K562 (cell line): ENCODE data around the gene ARHGEF26. TPM values are rescaled to one million over a fixed set of nuclear protein-coding genes. Genes with fewer than 3 reads are reported as not detected.

Experiments used
- ATAC-seq: fragments of 200-7000 bp; cut with Tn5 transposase; 3 replicates; pipeline ENCODE4 v1.9.1; 2020; ENCODE audit warnings: moderate library complexity
- BruUV-seq: library from RNA; stranded (reverse); fragments of 400-500 nt; replicated peaks from 2 replicates; lab custom pipeline; 2021; lab: Mats Ljungman, UMichigan
- CTCF ChIA-PET: fragments of 300-600 bp; formaldehyde crosslinking; extraction: SDS; loops from one replicate; lab custom pipeline; 2021; ENCODE audit warnings: low intra/inter-chr PET ratio; lab: Yijun Ruan, JAX
- POLR2A ChIA-PET: fragments of 300-600, 350-650 bp; sonication (Branson Sonifier 250); formaldehyde crosslinking; extraction: SDS; loops from one replicate; lab custom pipeline; 2021; ENCODE audit warnings: antibody characterized with exemption, inconsistent platforms; lab: Yijun Ruan, JAX
- DNase-seq, 4 experiments: peaks; one replicate each; pipeline versions ENCODE4 v3.0.0 to v3.0.0-alpha.2; 2011 to 2018; ENCODE audit warnings: low spot score in 3 of 4, mixed read lengths in 3 of 4; ENCODE audit errors: extremely low read depth in 1 of 4
- FAIRE-seq: peaks from 2 replicates; lab custom pipeline; 2011; peaks lifted over from hg19 to GRCh38; lab: Jason Lieb, UNC
- H2AFZ ChIP-seq: 2 replicates; pipeline ENCODE4 v1.6.0; 2011; ENCODE audit warnings: low read depth, low read length, control low read depth, inconsistent platforms
- H3K27ac ChIP-seq: fragments of 200-600 bp; 3 replicates; pipeline ENCODE4 v1.8.0; 2011; ENCODE audit warnings: low read depth, mild to moderate bottlenecking, control low read depth, inconsistent platforms, low read length, moderate library complexity, mixed read lengths; ENCODE audit errors: extremely low read depth
- H3K27me3 ChIP-seq, 2 experiments: fragments of 300-600 bp in 1 of 2; 2 replicates in 1 of 2; 3 replicates in 1 of 2; pipeline versions ENCODE4 v1.6.0 to v1.8.0; 2011; ENCODE audit warnings: inconsistent platforms in 2 of 2, low read length in 2 of 2, mild to moderate bottlenecking in 1 of 2, mixed read lengths in 1 of 2, moderate library complexity in 1 of 2; ENCODE audit not compliant: control insufficient read depth in 2 of 2, insufficient read depth in 2 of 2
- H3K36me3 ChIP-seq: fragments of 300-600 bp; 3 replicates; pipeline ENCODE4 v1.8.0; 2011; ENCODE audit warnings: mild to moderate bottlenecking, low read length, inconsistent platforms; ENCODE audit not compliant: control insufficient read depth, insufficient read depth
- H3K4me1 ChIP-seq, 2 experiments: fragments of 200-600 bp in 1 of 2; replicated peaks in 1 of 2; 2 replicates in 1 of 2; 3 replicates in 1 of 2; pipeline versions ENCODE4 v1.5.1 to v1.8.0; 2011; ENCODE audit warnings: inconsistent platforms in 2 of 2, low read length in 2 of 2, mild to moderate bottlenecking in 1 of 2, mixed read lengths in 1 of 2, moderate library complexity in 1 of 2; ENCODE audit not compliant: control insufficient read depth in 2 of 2, insufficient read depth in 2 of 2
- H3K4me2 ChIP-seq: 2 replicates; pipeline ENCODE4 v1.6.1; 2011; ENCODE audit warnings: low read length, control low read depth, inconsistent platforms, mixed read lengths; ENCODE audit not compliant: insufficient read depth
- H3K4me3 ChIP-seq: fragments of 200-600 bp; sonication (generic), shearing (Covaris generic); 2 replicates; pipeline ENCODE4 v1.5.1; 2016; ENCODE audit warnings: control low read depth, inconsistent platforms
- H3K79me2 ChIP-seq: fragments of 200-600 bp; 3 replicates; pipeline ENCODE4 v1.8.0; 2011; ENCODE audit warnings: low read length, inconsistent platforms; ENCODE audit not compliant: control insufficient read depth, insufficient read depth
- H3K9ac ChIP-seq, 2 experiments: 2 replicates each; pipeline versions ENCODE4 v1.6.0 to v1.6.1; 2011; ENCODE audit warnings: low read depth in 2 of 2, low read length in 2 of 2, control low read depth in 1 of 2, inconsistent platforms in 1 of 2, mild to moderate bottlenecking in 1 of 2, mixed read lengths in 1 of 2; ENCODE audit not compliant: insufficient read depth in 1 of 2
- H3K9me1 ChIP-seq: one replicate; pipeline ENCODE4 v1.6.0; 2011; ENCODE audit warnings: inconsistent platforms, mild to moderate bottlenecking, low read length, moderate library complexity; ENCODE audit not compliant: control insufficient read depth, insufficient read depth
- H3K9me3 ChIP-seq: replicated peaks from 2 replicates; pipeline ENCODE4 v1.5.1; 2011; ENCODE audit warnings: low read depth, low read length, inconsistent platforms; ENCODE audit not compliant: control insufficient read depth, insufficient read depth
- H4K20me1 ChIP-seq: replicated peaks from 2 replicates; pipeline ENCODE4 v1.6.1; 2011; ENCODE audit warnings: low read length, inconsistent platforms, mixed read lengths; ENCODE audit not compliant: control insufficient read depth, insufficient read depth
- ARNT ChIP-seq, 2 experiments: fragments of 450-650 bp; IDR thresholded peaks; 2 replicates each; pipeline ENCODE4 v1.6.1; 2016; ENCODE audit warnings: mild to moderate bottlenecking in 1 of 2
- FOXJ2 ChIP-seq: fragments of 200-800 bp; sonication (Bioruptor generic); IDR thresholded peaks from 2 replicates; pipeline ENCODE4 v1.6.1; 2016; ENCODE audit warnings: missing genetic modification characterization, missing compliant biosample characterization
- KAT7 ChIP-seq: sonication (generic); formaldehyde crosslinking; IDR thresholded peaks from 2 replicates; pipeline ENCODE4 v1.8.0; 2022; ENCODE audit warnings: missing genetic modification reagents, mild to moderate bottlenecking, borderline replicate concordance
- NFE2 ChIP-seq: IDR thresholded peaks from 2 replicates; pipeline ENCODE4 v1.6.1; 2014; ENCODE audit warnings: antibody characterized with exemption, low read depth
- POLR2AphosphoS2 ChIP-seq: IDR thresholded peaks from 2 replicates; pipeline ENCODE4 v1.6.1; 2012; ENCODE audit warnings: low read length, improper control_type of control experiment
- ZNF583 ChIP-seq: fragments of 250-450 bp; sonication (Bioruptor Pico); IDR thresholded peaks from 2 replicates; pipeline ENCODE4 v1.4.0; 2020
- WGBS: fragments of 100-300 bp; shearing (Covaris generic); methylation state at CpG from one replicate; pipeline ENCODE4 v1.1.6; 2016; ENCODE audit warnings: low coverage, mixed read lengths; ENCODE audit not compliant: insufficient coverage; ENCODE audit errors: missing lambda C conversion rate; 5-methylcytosine and 5-hydroxymethylcytosine counted together
- in situ Hi-C: fragments of 300-500 bp; cut with MboI; formaldehyde crosslinking; loops from 4 replicates; pipeline ENCODE4 v1.15.0; 2018; ENCODE audit warnings: inconsistent platforms, mixed read lengths
- intact Hi-C: fragments of 100-400 bp; cut with micrococcal nuclease; formaldehyde crosslinking; loops from 2 replicates; pipeline ENCODE4 v1.14.2; 2022
- polyA plus RNA-seq, 8 experiments: library from polyadenylated mRNA; depleted of rRNA in 4 of 8; stranded (reverse) in 5 of 8; unstranded in 3 of 8; fragments of >200 nt; fragmentation: Nextera tagmentation in 2 of 8; fragmentation: Illumina TruSeq in 1 of 8; extraction: Ambion mirVana in 2 of 8; extraction: Trizol in 1 of 8; gene quantifications; 2 replicates each; pipeline versions ENCODE4 v1.2.1 to v1.2.3, GENCODE V29; 2011 to 2014; ENCODE audit warnings: inconsistent platforms in 1 of 8, missing spikeins in 1 of 8
- total RNA-seq, 7 experiments: library from RNA; depleted of rRNA in 6 of 7; stranded (reverse); fragments of >200 nt in 6 of 7; fragmentation: Illumina TruSeq in 2 of 7; extraction: Trizol in 2 of 7; gene quantifications; 2 replicates each; pipeline versions ENCODE4 v1.2.1 to v1.2.3, GENCODE V29; 2011 to 2021; ENCODE audit warnings: low replicate concordance in 1 of 7

The ARHGEF26 gene
- total and polyA plus RNA-seq, 9 of the 15 experiments (the other 6 are each of a cell fraction or from before 2014, with no cell fraction given), result 0.01 to 0.11 (median 0.04) TPM; not detected in 2

GRCh38 chr3:154227531-154227930 is 106.3 kb downstream of the ARHGEF26 start:
- no peak overlapping the region for H3K4me3 ChIP-seq
- no TSS peak for BruUV-seq
- no peaks in the 10 kb centered on the region for H4K20me1 ChIP-seq
- WGBS, result 52% methylated on average over 3 of the region's 3 CpGs
- no peak overlapping the region for H3K4me2 ChIP-seq
- H2AFZ ChIP-seq, result peak overlapping the region; percentile 48; the same call in 1 of the 2 replicates
- no peak overlapping the region for H3K27ac ChIP-seq
- in situ Hi-C loops (no loop called here), intact Hi-C loops (no loop called here)
- no peak for TF ChIP-seq NFE2
- no peak for ATAC-seq
- no peaks in the 10 kb centered on the region for H3K9me3 ChIP-seq
- CTCF ChIA-PET, result no interaction called here
- no peaks in the 10 kb centered on the region for H3K79me2 ChIP-seq
- H3K9ac ChIP-seq, result no peak overlapping the region
- peaks cover 0 to 4% of the 10 kb centered on the region in 2 experiments; a peak in 1 of 5 replicates for H3K27me3 ChIP-seq
- no peak for DNase-seq
- POLR2A ChIA-PET, result no interaction called here
- H3K9me1 ChIP-seq, result no peaks in the 10 kb centered on the region
- no peak for FAIRE-seq
- H3K4me1 ChIP-seq, result no peaks in the 10 kb centered on the region; a peak in 3 of 5 replicates
- no peaks in the 10 kb centered on the region for H3K36me3 ChIP-seq

- FAIRE-seq (no peak), DNase-seq (no peak), ATAC-seq (peak; percentile 23; the same call in 2 of the 3 replicates)
- no peaks in the 10 kb centered on the region for H4K20me1 ChIP-seq
- no peak overlapping the region for H3K9ac ChIP-seq
- CTCF ChIA-PET, result no interaction called here
- no peak for TF ChIP-seq ZNF583 (CRISPR knock-in tag)
- TF ChIP-seq FOXJ2, result no peak
- no peak for TF ChIP-seq ARNT (IDR thresholded peaks at IDR 0.05)
- TF ChIP-seq KAT7 (CRISPR knock-in tag), result no peak
- no peak for TF ChIP-seq POLR2AphosphoS2
- TF ChIP-seq, all 486 proteins: peak for 0
- Histone ChIP-seq H3K4me1 (no peaks in the 10 kb centered on the region; a peak in 3 of 5 replicates), H3K27ac (no peak overlapping the region), H3K4me2 (no peak overlapping the region), H2AFZ (peak overlapping the region; percentile 51; the same call in 1 of the 2 replicates), H3K79me2 (no peaks in the 10 kb centered on the region), H3K36me3 (no peaks in the 10 kb centered on the region), H3K9me1 (no peaks in the 10 kb centered on the region), H3K27me3 (peaks cover 0 to 4% of the 10 kb centered on the region in 2 experiments; a peak in 1 of 5 replicates), H3K9me3 (no peaks in the 10 kb centered on the region), H3K4me3 (no peak overlapping the region)
- POLR2A ChIA-PET, result interaction anchor here (0.6 to 1.0 kb wide), 2 partner anchors 9 to 93 kb away, joined by 3 read pairs; no protein-coding TSS in a partner anchor
- BruUV-seq, result no TSS peak
- 13% methylated on average over 6 of the region's 6 CpGs for WGBS
- in situ Hi-C loops, result no loop called here
- intact Hi-C loops, result no loop called here
These were observed 107.5 kb downstream of the ARHGEF26 start for GRCh38 chr3:154228561-154229216.
